Esophagus muscularis mucosa (tissue), 4 donors: Measurements from ENCODE around the gene MRPL47. TPM values are rescaled to one million over a fixed set of nuclear protein-coding genes. Genes with fewer than 3 reads are reported as not detected.

ENCODE experiments used
- DNase-seq: peaks from one replicate; pipeline ENCODE4 v3.0.0-alpha.2; 2017; ENCODE audit errors: extremely low spot score
- H3K27ac ChIP-seq, 4 donors: fragments of 200-600 bp; sonication (generic); replicated peaks in 1 of 4; 1 replicate in 3 of 4; 2 replicates in 1 of 4; pipeline ENCODE4 v1.5.1; 2016 to 2019; ENCODE audit warnings: mild to moderate bottlenecking in 1 of 4
- H3K27me3 ChIP-seq, 4 donors: fragments of 200-600 bp; sonication (generic); one replicate each; pipeline versions ENCODE4 v1.5.1 to v1.6.0; 2016 to 2019
- H3K36me3 ChIP-seq, 4 donors: fragments of 200-600 bp; sonication (generic); one replicate each; pipeline ENCODE4 v1.5.1; 2016 to 2019
- H3K4me1 ChIP-seq, 4 donors: fragments of 200-600 bp; sonication (generic); one replicate each; pipeline ENCODE4 v1.5.1; 2016 to 2019
- H3K4me3 ChIP-seq, 4 donors: fragments of 200-600 bp; sonication (generic); 1 replicate in 2 of 4; 2 replicates in 2 of 4; pipeline ENCODE4 v1.5.1; 2016 to 2019; ENCODE audit warnings: mild to moderate bottlenecking in 4 of 4, moderate library complexity in 1 of 4
- H3K9me3 ChIP-seq, 4 donors: fragments of 200-600 bp; sonication (generic); 1 replicate in 3 of 4; 2 replicates in 1 of 4; pipeline ENCODE4 v1.5.1; 2016 to 2019
- CTCF ChIP-seq, 3 experiments: fragments of 200-600 bp in 2 of 3; fragments of 450-650 bp in 1 of 3; sonication (generic) in 2 of 3; IDR thresholded peaks; one replicate each; pipeline ENCODE4 v1.5.1; 2017 to 2019; ENCODE audit warnings: antibody characterized with exemption in 3 of 3, mild to moderate bottlenecking in 2 of 3, moderate library complexity in 1 of 3
- EP300 ChIP-seq: sonication (generic); formaldehyde crosslinking; IDR thresholded peaks from one replicate; pipeline ENCODE4 v1.6.1; 2017; ENCODE audit warnings: antibody characterized with exemption
- POLR2A ChIP-seq: fragments of 450-650 bp; IDR thresholded peaks from one replicate; pipeline ENCODE4 v1.6.1; 2017; ENCODE audit warnings: antibody characterized with exemption, moderate library complexity, mild to moderate bottlenecking, low read depth
- POLR2AphosphoS5 ChIP-seq, 2 donors: sonication (generic); formaldehyde crosslinking; IDR thresholded peaks; one replicate each; pipeline ENCODE4 v1.6.1; 2017; ENCODE audit warnings: antibody characterized with exemption in 2 of 2
- WGBS: methylation state at CpG from one replicate; pipeline ENCODE4 v1.1.5; 2018; 5-methylcytosine and 5-hydroxymethylcytosine counted together
- intact Hi-C: fragments of 100-400 bp; cut with DNase I; formaldehyde crosslinking; loops from one replicate; pipeline ENCODE4 v1.15.1; 2023
- total RNA-seq, 4 donors: library from RNA; depleted of rRNA; stranded (reverse); fragments of >200 nt; gene quantifications; one replicate each; pipeline versions ENCODE4 v1.1.0 to v1.2.1, GENCODE V29; 2016

MRPL47 gene
- total RNA-seq, 4 donors from 2014 or later, result 24.4 to 33.6 (median 30.6) TPM

- TF ChIP-seq CTCF (IDR thresholded peaks at IDR 0.05) (no peak), EP300 (no peak), POLR2AphosphoS5 (IDR thresholded peaks at IDR 0.05) (no peak), POLR2A (no peak)
- H3K4me3 ChIP-seq, result peak overlapping the region in 3 of 4 donors; percentile 77 to 92 (median 81)
- DNase-seq, result no peak
- H3K4me1 ChIP-seq, result peaks cover 20 to 50% (median 39%) of the 10 kb centered on the region in 4 donors
- no peak overlapping the region for H3K27ac ChIP-seq
- no peaks in the 10 kb centered on the region for H3K9me3 ChIP-seq
- no peaks in the 10 kb centered on the region for H3K27me3 ChIP-seq
- H3K36me3 ChIP-seq, result peaks cover 14 to 52% (median 41%) of the 10 kb centered on the region in 4 donors
- intact Hi-C loops, result no loop called here
- WGBS, result 75% methylated on average over 4 of the region's 4 CpGs
These were observed 1.1 kb downstream of the MRPL47 start for GRCh38 chr3:179603321-179603720.

- Histone ChIP-seq H3K4me3 (no peak overlapping the region), H3K27me3 (no peaks in the 10 kb centered on the region), H3K9me3 (no peaks in the 10 kb centered on the region), H3K4me1 (peaks cover 7 to 18% (median 14%) of the 10 kb centered on the region in 4 donors), H3K36me3 (peaks cover 24 to 78% (median 72%) of the 10 kb centered on the region in 4 donors), H3K27ac (no peak overlapping the region)
- 91% methylated on average over 4 of the region's 4 CpGs for WGBS
- intact Hi-C loops, result no loop called here
- no peak for DNase-seq
- TF ChIP-seq POLR2AphosphoS5 (IDR thresholded peaks at IDR 0.05), result no peak
- no peak for TF ChIP-seq EP300
These were observed 4.9 kb downstream of the MRPL47 start for GRCh38 chr3:179599531-179599930.

- Histone ChIP-seq H3K4me3 (no peak overlapping the region), H3K9me3 (no peaks in the 10 kb centered on the region), H3K27ac (peak overlapping the region in 2 of 4 donors; percentile 17 to 40), H3K36me3 (peaks cover 44 to 100% (median 90%) of the 10 kb centered on the region in 4 donors), H3K27me3 (no peaks in the 10 kb centered on the region), H3K4me1 (peaks cover 0 to 19% (median 15%) of the 10 kb centered on the region in 4 donors)
- no peak for DNase-seq
- TF ChIP-seq POLR2A (no peak), EP300 (no peak), POLR2AphosphoS5 (IDR thresholded peaks at IDR 0.05) (no peak), CTCF (IDR thresholded peaks at IDR 0.05) (no peak)
- 59% methylated on average over 1 of the region's 1 CpG for WGBS
- intact Hi-C loops, result no loop called here
These were observed 13.1 kb downstream of the MRPL47 start for GRCh38 chr3:179591313-179591712.

GRCh38 chr3:179590669-179591068, 13.8 kb downstream of the MRPL47 start:
- peak overlapping the region in 2 of 4 donors; percentile 17 to 40 for H3K27ac ChIP-seq
- intact Hi-C loops, result no loop called here
- H3K27me3 ChIP-seq, result no peaks in the 10 kb centered on the region

GRCh38 chr3:179589143-179589542, 15.3 kb downstream of the MRPL47 start:
- Histone ChIP-seq H3K27me3 (no peaks in the 10 kb centered on the region), H3K36me3 (peaks cover 43 to 100% (median 86%) of the 10 kb centered on the region in 4 donors), H3K27ac (no peak overlapping the region), H3K9me3 (no peaks in the 10 kb centered on the region), H3K4me3 (no peak overlapping the region), H3K4me1 (peaks cover 0 to 19% (median 15%) of the 10 kb centered on the region in 4 donors)
- no peak for DNase-seq
- intact Hi-C loops, result no loop called here
- TF ChIP-seq EP300 (no peak), CTCF (IDR thresholded peaks at IDR 0.05) (no peak), POLR2AphosphoS5 (IDR thresholded peaks at IDR 0.05) (no peak), POLR2A (no peak)

More at GRCh38 chr3:179590669-179591068, 13.8 kb downstream of the MRPL47 start:
- WGBS, result 61% methylated on average over 2 of the region's 2 CpGs
- Histone ChIP-seq H3K9me3 (no peaks in the 10 kb centered on the region), H3K36me3 (peaks cover 41 to 100% (median 89%) of the 10 kb centered on the region in 4 donors), H3K4me3 (no peak overlapping the region), H3K4me1 (peaks cover 0 to 19% (median 15%) of the 10 kb centered on the region in 4 donors)
- TF ChIP-seq POLR2AphosphoS5 (IDR thresholded peaks at IDR 0.05), result no peak
- TF ChIP-seq CTCF (IDR thresholded peaks at IDR 0.05), result no peak
- TF ChIP-seq POLR2A, result no peak
- no peak for TF ChIP-seq EP300
- DNase-seq, result no peak
